Fibroblast of skin of right biceps (primary cell): Measurements from ENCODE around the gene SMIM22.

ENCODE experiments used
- DNase-seq: peaks from one replicate; pipeline ENCODE4 v3.0.0-alpha.2; 2013

Gene SMIM22

GRCh38 chr16:4796982-4797804 lies 2.0 kb downstream of the SMIM22 start:
- DNase-seq = no peak

DNA sequence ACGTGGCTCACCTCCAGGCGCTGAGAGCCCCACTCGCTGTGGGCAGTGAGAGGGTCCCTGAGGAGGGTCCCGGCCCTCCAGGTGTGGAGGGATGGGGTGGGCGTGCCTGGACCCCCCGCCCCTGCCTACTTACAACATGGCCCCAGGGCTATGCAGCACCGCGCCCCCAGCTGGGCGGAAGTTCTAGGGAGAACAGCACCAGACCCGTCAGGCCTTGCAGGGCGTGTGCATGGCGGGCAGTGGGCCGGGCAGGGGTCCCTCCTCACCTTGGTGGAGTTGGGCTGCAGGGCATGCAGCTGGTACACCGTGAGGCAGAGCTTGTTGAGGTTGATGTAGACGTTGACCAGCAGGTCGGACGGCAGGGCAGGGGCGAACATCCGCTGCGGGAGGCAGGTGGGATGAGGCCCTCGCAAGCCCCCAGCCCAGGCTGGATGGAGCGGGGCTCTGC lies 2.7 kb downstream of the SMIM22 start:
- DNase-seq = no peak

DNA sequence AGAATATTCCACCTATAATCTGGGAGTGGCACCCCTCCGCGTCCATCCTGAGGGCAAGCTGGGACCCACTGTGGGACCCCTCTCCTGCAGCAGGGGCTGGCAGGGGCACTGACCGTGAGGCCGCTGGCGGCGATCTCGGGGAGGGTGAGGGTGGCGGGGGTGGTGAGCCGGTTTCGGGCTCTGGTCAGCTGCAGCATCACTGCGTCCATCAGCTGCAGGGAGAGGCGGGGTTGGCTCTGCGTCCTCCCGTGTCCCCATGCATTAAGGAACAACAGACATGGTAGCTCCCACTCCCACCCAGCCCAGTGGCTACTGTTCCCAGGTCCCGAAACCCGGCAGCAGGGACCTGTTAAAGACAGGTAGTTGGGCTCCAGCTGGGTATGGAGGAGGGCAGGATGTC lies 3.3 kb downstream of the SMIM22 start:
- DNase-seq = no peak

DNA sequence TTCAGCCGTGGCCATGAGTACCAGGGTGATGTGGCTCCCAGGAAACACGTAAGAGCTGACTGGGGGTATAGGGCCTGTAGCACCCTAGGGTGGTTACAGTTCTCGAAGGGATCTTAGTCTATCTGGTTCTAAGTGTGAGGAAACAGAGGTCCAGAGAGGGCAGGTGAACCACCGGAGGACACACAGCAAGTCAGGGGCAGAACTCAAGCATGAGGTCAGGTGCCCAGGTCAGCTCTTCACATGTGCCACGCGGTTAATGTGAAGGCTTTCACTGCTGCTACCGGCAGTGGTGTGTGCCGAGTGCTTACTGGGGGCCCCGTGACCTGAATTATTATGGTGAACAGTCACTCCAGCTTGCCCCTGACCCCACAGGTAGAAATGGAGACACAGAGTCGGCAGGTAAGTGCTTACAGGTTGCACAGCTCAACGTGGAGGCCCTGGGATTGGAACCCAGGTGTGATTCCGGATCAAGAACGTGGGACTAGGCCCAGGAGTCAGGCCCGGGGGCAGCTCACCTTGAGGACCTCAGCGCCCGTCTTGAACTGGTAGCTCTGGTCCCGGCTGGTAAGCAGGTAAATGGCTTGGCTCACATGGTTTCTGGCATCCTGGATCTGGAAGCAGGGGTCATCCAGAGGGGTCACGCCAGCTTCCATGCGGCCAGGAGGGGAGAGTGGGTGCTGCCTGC lies 4.1 kb downstream of the SMIM22 start:
- DNase-seq = no peak

GRCh38 chr16:4800290-4801041 lies 5.3 kb downstream of the SMIM22 start:
- no peak for DNase-seq

- DNase-seq = no peak
Measured at GRCh38 chr16:4801051-4801961, 6.1 kb downstream of the SMIM22 start.

DNA sequence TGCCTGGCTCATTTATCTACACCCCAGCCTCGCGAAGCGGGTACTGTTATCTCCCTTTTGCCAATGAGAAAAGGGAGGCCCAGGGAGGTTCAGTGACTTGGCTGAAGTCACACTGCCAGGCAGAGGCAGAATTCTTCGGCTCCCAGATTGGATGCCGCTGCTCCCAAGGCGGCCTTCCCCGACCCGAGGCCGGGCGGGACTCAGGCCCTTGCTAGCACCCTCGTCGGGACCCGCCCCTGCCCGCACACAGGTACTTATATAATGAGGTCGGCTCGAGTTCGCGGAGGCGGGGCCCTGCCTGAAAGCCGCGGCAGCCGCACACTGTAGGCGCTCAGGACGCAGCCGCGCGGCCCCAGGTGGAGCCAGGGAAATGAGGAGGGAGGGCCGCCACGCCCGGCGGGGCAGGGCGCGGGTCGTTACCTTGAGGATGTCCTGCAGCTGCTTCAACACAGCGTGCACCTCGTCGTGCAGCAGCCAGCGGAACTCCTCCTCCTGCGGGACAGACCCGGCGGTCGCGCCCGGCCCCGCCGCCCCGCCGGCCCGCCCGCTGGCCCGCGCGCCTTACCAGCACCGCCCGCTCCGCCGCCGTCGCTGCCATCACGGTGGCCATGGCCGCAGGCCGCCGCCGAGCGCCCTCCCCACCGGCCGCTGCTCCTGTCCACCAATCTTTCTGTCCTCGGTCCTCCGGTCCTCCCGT lies 6.9 kb downstream of the SMIM22 start, which contains the start of gene ROGDI:
TSS of gene ROGDI (minus strand) at position 672 of the 697 bp plus-strand sequence. CDS start at position 610, 62 bp downstream.
- peak; percentile 11 for DNase-seq

- peak; percentile 92 for DNase-seq
Measured at GRCh38 chr16:4802659-4803287, 7.6 kb downstream of the SMIM22 start.

GRCh38 chr16:4803401-4803844 lies 8.3 kb downstream of the SMIM22 start:
- DNase-seq = peak; percentile 31

GRCh38 chr16:4803898-4804762 lies 9.0 kb downstream of the SMIM22 start:
- no peak for DNase-seq

GRCh38 chr16:4805231-4805630 lies 10.1 kb downstream of the SMIM22 start:
- DNase-seq = no peak

- no peak for DNase-seq
Measured at GRCh38 chr16:4806280-4806679, 11.1 kb downstream of the SMIM22 start.

GRCh38 chr16:4811242-4811641 lies 16.1 kb downstream of the SMIM22 start:
- DNase-seq = no peak

- DNase-seq = no peak
Measured at GRCh38 chr16:4811773-4812172, 16.6 kb downstream of the SMIM22 start.

DNA sequence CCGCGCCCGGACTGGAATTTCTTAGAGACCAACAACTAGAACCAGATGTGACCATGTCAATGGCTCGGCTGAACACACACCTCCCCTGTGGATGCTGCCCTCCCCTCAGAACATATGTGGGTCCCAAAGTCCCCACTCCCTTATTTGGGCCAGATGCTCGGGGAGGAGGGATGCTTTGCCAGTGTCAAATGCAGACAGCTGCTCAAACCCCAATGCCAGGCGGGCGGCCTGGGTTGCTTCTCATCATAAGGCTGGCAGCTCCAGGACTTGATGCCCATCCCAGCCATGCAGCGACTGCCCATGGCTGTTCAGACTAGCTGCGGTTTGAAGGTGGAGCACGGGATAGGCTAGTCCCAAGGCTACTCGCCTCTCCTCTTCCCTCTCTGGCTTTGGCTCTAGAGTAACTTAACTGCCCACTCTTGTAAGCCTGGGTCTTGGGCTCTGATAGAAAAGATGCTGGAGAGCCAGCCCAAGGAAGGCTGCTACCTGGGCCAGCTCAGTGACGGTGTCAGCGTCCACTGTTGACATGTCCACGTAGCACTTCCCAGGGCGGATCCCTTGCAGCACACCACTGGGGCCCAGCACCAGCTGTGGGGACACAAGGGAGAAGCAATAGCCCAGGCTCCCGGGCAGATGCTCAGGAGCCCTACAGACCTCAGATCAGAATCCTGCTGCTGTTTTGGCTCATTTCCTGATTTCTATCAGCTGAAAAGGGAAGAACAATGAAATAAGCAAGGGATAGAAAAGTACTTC lies 18.3 kb downstream of the SMIM22 start:
- DNase-seq = no peak

GRCh38 chr16:4814046-4814445 lies 18.9 kb downstream of the SMIM22 start:
- DNase-seq = no peak

DNA sequence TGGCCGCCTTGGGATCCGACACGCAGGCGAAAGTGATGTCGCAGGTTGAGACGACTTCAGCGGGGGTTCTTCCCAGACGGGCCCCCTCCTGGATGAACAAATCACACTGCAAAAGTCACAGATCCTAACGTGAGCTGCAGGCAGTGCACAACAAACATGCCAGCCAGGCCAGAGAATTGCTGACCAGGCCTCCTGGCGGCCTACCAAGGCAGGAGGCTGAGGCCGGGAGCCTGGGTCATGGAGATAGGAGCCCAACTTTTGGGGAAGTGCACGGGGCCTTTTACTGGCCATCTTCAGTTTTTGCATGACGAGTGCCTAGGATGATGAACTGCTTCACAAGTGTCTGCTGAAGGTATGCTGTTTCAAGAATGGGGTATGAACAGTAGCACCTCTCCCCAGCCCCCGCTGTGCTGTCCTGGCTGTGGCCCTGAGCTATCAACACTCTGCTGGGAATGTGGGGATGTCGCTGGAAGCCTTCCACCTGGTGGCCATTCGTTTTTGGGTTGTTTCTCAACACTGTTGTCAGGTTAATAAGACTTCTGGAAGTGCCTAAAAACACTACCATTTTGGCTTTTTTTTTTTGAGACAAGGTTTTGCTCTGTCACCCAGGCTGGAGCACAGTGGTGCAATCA lies 19.5 kb downstream of the SMIM22 start:
- no peak for DNase-seq

GRCh38 chr16:4820652-4821051 lies 25.5 kb downstream of the SMIM22 start:
- DNase-seq = no peak

DNA sequence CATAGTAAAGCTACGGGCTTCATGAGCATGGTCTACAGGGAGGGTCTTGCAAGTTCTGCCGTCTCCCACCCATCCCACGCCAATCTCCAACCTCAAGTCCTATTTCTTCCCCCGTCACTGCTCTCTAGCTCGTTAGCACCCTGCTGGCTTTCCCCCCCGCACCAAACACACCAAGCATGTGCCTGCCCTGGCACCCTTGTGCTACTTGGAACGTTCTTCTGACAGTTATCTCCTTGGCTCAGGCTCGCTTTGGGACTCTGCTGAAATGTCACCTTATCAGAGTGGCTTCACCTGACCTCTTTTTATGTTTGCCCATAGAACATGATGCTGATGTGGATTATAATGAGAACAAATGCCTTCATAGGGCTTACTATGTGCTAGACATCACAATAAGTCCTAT lies 30.0 kb downstream of the SMIM22 start:
- DNase-seq = no peak
